Right lung (tissue), 5 donors: ENCODE data around the gene TBX20. TPM values are rescaled to one million over a fixed set of nuclear protein-coding genes. Genes with fewer than 3 reads are reported as not detected.
"Not testable (repeated sequence)": the region's sequence is repeated elsewhere in the genome, so short reads cannot be mapped to it uniquely, and the experiment has no call there.

Experiments
- DNase-seq, 2 donors: peaks; one replicate each; pipeline ENCODE4 v3.0.0-alpha.2; 2013
- polyA plus RNA-seq, 5 donors: library from polyadenylated mRNA; unstranded; fragments of 120-200 nt; gene quantifications; one replicate each; pipeline versions ENCODE4 v1.2.1 to v1.2.3, GENCODE V29; 2013; ENCODE audit warnings: inconsistent platforms in 1 of 5, low replicate concordance in 1 of 5; ENCODE audit not compliant: insufficient read length in 5 of 5, insufficient read depth in 1 of 5

The TBX20 gene
- polyA plus RNA-seq, 5 donors, result not detected

DNA sequence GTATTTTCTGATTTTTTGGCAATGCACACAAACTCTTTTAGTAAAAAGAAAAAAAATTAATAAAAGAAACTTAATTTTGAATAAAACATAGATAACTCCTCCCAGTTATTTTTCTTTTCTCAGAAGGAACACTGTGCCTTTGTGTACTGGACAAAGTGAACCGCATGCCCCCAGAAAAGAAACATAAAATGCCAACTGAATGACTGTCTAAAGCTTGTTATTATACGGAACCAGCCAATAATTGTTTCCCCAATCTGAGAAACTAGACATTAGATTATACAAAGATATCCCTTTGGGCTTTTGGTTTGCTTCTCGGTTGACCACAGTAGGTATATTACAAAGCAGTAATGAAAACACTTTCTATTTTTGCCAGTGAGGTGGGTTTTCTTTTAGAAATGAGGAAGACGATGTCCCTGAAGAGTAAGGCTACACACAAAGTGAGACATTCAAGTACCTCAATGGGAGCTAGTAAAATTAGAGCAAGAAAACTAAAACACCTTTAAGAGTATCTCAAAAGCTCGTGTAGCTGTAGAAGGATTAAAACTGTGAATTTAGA lies 25.3 kb downstream of the TBX20 start:
- DNase-seq, result not testable (repeated sequence)

DNA sequence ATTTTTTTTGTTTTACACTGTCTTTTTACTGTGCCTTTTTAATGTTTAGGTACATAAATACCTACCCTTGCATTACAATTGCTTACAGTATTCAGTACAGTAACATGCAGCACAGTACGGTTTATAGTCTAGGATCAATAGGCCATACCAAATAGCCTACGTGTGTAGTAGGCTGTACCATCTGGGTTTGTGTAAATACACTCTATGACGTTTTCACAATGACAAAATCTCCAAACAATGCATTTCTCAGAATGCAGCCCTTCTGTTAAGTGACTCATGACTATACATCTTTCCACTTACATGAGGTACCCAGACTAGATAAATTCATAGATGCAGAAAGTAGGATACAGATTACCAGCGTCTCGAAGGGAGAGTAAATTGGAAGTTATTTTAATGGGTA lies 26.5 kb downstream of the TBX20 start:
- DNase-seq, result not testable (repeated sequence)

DNA sequence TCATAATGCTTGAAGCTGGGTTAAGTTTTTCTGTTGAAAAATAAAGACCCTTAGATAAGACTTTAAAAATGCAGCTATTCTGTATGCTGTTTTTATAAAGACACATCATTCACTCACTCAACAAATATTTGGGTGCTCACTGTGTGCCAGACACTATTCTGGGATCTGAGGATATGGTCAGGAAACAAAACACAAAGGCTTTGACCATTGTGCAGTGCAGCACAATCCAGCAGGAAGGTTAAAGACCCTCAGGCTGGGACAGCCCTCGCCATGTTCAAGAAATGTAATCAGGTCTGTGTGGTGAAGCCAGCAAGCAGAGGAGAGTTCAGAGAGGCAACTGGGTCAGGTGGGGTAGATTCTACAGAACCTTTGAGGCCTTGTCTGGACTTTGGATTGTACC lies 31.5 kb downstream of the TBX20 start:
- DNase-seq, result not testable (repeated sequence)

DNA sequence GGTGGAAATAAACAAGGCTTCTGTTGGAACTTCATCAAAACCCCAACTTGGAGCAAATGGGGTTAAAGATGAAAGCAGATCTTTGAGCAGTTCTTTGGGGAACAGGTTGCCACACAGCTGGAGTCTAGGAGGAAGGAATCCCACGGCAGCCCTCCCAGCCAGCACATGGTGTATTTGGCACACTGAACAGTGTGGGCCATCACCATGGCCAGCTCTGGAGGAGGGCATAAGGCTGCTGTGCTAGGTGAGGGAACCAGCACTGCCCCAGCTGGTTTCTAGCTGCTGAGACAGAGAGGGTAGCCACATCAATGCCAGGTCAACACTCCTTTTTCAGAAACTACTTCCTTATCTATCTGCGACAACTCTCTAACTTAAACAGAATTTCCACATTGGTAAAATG lies 33.7 kb downstream of the TBX20 start:
- DNase-seq, result not testable (repeated sequence)

DNA sequence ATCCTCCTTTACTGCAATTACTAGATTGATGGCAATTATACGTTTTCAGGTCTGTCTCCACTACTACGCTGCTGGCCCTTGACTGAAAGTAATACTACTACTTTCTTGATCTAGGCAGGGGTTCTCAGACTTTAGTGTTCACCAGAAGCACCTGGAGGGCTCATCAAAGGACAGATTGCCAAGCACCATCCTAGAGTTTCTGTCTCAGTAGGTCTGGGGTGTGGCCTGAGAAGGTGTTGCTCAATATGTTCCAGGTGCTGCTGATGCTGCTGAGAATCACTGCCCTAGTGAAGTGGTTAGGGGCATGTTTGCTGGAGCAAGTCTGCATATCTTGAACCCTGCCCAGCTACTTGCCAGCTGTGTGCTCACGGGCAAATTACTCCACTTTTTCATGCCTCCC lies 37.9 kb downstream of the TBX20 start:
- DNase-seq, result not testable (repeated sequence)

DNA sequence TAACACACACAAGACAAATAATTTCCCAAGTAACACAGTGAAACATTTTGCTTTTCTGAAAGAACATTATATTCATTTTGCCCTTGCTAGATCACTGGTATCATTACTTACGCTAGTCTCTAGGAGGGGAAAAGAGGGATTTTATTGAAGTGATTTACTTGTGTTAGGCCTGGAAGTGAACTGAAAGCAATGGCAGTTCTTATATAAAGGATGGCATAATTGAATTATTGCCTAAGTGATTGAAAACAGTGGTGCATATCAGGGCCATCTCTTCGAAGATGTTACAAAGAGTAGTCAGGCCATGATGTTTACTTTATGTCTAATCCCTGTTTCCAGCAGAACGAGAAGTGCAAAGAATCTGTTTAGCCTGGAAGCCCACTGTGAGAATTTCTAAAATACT lies 38.8 kb downstream of the TBX20 start:
- DNase-seq, result not testable (repeated sequence)

DNA sequence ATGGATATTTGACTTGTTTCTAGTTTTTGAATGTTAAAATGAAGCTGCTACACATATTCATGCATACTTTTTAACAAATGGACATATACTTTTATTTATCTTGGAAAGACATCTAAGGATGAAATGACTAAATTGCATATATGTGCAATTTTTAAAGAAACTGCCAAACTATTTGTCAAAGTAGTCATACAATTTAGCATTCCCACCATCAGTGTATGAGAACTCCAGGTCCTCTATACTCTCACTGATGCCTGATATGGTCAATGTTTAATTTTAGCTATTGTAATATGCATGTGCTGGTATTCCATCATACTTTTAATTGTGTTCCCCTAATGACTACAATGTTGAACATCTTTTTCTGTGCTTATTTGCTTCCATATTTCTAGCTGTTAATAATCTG lies 47.0 kb downstream of the TBX20 start:
- not testable (repeated sequence) for DNase-seq

DNA sequence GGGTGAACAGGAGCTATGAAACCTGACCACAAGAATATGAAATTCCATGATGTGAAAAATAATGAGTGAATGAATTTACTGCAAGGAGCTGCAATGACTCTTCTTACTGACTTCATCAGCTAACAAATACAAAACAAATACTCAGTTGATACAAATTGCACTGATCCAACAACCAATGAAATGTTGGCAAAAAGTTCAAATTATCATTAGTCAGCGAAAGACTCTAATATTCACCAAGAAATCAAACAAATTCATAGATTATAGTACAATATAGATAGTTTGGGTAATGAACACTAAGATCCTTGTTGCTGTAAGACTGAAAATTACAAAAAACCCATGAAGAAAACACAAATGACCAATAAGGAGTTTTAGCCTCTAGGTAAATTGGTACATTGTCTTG lies 49.0 kb downstream of the TBX20 start:
- DNase-seq, result not testable (repeated sequence)

DNA sequence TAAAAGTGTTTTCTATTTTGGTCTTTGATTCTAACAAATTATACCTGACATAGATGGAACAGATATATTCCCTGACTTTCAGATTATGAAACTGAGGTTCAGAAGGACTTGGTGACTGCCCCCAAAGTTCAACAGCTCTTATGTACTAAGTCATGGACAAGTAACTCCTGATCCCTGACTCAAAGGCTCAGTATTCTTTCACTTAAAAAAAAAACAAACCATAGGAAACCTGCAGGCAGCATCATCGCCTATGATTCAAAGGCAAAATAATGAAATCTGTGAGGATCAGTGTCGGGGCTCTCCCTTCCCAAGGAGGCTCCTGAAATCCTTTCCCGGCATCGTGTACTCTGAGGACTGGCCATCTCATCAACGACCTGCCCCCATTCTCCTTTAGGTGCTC lies 49.9 kb downstream of the TBX20 start:
- DNase-seq, result not testable (repeated sequence)

DNA sequence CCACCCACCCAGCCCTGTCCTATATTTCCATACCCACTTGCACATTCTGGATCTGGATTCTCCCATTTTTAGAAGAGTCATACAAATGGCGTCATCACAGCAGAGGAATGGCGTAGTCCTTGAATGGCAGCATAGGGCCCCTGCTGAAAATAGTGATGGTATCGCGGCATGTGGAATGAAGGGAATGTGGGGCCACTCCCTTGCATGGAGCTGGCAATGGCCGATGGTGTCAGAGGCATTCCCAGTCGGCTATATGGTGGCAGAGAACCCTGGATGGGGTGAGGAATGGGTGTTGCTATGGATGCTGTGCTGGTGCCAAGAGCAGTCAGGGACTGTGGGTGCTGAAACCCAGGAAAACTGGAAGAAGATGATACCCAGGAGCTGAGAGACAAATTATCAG lies 51.5 kb downstream of the TBX20 start:
- not testable (repeated sequence) for DNase-seq

DNA sequence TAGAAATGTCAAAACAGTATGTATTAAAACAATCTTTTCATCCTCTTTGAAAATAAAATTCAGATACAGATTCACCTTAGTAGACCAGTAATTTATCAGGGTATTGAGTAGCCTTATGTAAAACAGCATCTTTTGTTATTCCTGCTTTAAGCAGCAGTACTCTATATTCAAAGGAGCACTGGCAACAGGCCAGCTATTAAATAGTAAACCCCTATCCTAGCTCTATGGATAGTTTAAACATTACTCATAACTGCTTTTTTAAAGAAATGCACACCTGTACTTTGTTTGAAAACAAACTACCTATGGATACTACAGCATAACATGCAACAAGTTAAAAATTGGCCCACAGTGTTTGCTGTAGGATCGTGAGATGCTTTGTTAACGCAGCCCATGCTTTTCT lies 53.7 kb downstream of the TBX20 start:
- DNase-seq, result not testable (repeated sequence)

DNA sequence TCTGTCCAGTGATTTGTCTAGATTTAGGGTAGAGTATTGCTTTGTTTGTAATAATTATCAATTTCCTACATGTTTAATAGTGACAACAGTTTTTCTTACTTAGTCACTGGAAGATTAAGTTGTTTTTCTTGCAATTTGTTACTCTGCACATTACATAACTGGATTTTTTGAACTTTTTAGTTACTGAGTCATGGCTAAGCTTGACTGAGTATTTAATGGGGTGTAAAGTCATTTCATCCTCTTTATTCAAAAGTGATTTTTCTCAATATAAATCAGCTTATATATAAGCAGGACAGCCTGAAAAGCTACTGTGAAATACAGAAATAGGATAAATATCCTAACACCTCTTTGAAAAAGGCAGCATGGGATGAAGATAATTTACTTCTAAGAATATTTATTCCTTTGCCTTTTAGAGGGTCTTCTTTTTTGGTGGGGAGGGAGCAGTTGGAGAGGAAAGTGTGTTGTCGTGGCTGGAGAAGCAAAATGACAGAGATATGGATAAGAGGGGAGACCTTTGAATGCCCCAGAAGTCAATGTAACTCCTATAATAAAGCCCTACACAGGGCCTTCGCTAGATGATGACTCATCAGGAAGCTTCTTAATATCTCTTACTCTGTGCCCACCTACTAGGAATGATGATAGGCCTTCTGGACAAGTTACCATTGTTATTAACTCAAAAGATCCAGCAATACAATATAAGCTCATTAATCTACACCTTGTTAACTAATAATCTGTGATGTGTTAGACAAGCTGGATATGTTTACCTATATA lies 55.3 kb downstream of the TBX20 start:
- not testable (repeated sequence) for DNase-seq

DNA sequence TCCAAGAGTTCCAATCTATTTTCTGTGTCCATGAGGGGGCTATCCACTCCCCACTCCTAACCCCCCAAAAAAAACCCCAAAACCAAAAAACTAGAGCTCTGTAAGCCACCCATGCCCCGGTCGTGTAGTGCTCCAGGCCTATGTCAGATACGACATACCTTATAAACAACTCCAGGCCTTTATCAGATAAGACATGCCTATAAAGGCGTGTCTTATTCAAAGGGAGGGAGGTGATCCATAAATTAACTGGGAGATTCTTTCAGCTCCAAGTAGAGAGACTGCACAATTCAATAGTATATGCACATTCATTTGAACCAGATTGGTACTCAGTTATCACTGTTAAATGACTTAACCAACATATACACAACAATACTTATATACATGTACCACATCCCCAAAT lies 62.3 kb downstream of the TBX20 start:
- DNase-seq, result not testable (repeated sequence)

DNA sequence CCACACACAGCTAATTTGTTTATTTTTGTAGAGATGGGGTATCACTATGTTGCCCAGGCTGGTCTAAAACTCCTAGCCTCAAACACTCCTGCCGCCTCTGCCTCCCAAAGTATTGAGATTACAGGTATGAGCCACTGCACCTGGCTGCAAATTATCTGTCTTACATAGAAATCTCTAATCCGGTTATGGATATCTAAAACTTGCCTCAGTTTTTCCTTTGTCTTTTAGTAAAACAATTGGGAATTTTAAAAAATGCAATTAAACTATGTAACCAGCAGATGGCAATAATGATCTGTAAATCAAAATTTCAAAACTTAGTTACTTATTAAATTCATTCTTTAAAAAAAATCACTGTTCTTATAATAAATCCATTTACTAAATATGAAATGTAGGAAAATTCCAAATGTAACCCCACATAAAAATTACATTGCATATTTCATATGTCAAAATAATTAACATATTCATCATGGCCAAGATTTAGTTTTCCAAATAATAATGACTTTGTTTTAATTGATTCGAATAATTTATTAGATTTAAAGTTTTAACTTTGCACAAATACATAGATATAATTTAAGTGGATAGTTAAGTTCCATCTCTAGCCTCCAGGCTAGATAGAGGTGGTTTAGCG lies 63.6 kb downstream of the TBX20 start:
- DNase-seq, result not testable (repeated sequence)

DNA sequence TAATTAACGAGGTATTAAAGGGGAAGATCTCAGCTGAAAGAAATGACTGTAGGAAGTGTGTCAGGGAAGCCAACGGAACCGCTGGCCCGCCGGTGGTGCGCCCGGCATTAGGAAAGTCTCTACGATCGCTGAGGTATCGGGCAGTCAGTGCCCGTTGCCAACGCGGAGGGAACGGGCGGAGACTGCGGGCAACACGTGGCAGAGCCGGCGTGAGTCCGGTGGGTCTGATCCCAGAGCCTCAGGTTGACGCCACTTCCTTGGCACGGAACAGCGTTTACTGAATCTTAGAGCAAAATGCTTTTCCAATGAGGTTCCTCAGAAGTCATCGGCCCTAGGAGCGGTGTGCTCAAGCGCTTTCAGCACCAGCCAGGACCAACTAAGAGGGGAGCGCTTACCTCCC lies 67.1 kb downstream of the TBX20 start:
- DNase-seq, result peak; percentile 8 to 12

DNA sequence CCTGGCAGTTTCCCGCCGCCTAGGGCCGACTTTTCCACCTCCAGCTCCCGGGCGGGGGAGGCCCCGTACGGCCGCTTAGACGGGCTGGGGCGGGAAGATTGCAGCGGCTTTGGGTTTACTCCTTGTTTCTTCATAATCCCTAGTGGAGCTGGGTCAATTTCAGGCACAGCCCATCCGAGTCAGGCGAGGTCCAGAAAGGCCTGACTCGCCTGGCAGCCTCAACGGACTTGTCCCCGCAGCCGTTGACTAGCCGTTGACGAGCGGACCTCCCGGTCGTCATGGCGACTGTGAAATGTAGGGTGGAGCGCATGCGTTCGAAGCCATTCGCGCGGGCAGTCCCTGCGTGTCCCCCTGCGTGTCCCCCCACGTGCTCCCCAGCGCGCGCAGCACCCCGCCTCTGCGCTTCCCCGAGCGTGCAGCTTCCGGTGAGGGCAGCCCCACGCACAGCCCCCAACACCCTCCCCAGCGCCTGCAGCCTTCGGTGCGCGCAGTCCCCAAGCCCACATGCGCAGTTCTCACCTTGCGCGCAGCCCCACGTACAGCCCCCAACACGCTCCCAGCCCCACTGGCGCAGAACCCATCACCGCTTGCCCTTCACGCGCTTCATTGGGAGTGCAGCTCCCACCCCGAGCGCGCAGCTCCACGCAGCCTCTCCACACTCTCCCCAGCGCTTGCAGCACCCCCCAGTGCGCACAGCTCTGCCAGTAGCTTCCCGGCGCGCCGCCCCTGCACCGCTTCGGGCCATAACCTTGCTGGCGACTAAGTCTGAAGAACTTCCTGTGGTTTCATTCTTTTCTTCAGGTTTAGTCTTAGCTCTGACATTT lies 67.8 kb downstream of the TBX20 start:
- peak; percentile 20 to 23 for DNase-seq

DNA sequence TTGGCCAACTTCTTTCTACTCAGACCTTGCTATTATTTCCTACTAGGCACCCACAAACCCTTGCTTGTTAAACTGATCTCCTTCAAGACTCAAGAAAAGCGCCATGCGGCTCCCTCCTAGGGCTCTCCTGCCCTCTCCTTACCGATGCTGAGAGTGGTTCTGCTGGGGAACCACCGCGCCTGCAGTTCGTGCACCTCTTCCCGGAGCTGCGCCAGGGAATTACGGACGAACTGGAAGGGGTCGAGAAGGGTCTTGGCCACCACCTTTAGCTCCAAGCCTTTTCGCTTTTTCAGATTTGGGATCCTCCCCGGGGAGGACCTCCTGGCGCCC lies 68.4 kb downstream of the TBX20 start:
- not testable (repeated sequence) for DNase-seq

DNA sequence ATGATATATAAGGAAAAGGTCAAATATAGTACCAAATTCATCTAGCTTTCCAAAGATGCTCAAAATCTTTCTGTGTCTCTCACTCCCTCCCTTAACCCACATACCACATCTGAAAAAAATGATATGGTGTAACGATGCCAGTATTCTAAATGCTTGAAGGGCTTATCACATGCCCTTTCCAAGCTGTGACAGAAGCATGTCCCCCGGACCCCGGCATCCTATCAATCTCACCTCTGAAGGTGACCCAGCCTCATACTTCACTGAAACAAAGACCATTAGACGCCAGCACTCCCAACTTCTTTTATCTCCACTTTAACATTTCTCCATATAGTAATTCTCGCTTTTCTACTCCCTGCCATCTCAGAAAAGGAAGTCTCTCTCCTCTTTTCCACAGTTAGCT lies 68.9 kb downstream of the TBX20 start:
- not testable (repeated sequence) for DNase-seq

DNA sequence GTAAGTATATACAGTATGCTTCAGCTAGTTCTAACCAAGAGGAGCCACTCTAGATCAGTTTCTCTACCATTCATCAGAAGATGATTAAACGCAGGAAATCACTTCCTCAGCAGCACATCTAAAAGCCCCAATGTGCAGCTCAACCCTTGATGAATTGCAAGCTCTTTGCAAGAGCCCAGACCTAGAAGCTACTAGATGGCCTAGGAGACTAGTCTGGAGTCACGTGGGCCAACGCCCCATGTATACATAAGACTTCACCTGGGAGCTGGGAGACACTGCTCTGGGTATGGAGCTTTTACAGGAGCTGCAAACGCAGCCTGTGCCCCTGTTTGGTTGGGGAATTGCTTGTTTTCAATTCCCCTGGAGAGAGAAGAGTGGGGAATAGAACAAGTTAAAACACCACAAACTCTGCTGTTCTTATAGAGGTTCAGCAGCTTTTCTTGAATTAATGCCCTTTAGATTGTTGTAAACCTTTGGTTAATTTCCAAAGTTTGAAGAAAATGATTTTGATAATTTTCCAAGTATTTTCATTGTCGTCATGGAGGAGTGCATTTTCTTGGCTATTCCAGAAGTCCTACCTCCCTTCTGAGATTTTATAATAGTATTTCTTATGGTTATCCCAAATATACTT lies 69.9 kb downstream of the TBX20 start:
- DNase-seq, result not testable (repeated sequence)

DNA sequence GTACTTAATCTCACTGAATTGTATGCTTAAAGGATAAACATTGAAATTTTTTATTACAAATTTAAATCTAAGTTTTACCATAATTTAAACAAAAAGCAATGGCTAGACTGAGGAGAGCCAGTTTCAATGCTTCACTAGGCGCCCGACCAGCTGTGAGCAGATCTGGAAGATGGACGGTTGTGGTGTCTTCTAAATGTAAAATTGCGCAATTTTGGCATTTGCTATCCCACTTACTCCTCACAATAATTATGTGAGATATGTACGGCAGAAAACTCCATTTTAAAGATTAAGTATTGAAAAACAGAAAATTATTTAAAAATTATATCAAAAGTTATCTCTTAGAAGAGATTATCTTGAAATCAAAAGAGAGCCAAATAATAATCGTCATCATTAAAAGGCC lies 73.2 kb downstream of the TBX20 start:
- DNase-seq, result not testable (repeated sequence)

DNA sequence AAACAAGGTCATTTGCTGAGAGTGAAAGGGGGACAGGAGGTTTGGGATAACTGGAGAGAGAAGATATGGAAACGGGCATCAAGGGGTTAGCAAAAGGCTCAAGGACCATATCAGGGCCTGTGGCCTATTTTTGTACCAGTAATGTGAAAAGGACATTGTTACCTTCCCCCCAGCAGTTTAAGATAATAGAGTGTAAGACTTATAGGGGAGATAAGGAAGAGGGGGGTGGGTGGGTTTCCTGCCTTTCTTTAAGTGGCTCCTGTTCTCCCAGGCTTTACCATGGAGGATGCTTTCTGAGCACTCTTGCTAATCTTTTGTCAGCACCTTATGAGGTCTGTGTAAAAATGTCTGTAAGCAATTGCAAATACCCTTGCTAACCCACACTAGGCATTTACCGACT lies 80.7 kb downstream of the TBX20 start:
- DNase-seq, result not testable (repeated sequence)

DNA sequence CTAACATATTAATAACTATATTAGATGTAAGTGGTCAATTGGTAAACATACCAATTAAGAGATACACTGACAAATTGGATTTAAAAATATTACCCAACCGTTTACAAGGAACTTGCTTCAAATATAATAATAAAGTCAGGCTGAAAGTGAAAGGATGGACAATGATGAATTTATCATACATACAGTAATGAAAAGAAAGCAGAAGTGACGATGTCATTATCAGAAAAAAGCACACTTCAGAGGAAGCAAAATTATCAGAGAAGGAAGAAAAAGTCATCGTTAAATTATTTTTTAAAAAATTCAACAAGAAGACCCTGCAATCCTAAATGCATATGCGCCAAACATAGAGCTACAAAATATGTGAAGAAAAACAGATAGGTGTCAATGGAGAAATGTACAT lies 81.8 kb downstream of the TBX20 start:
- DNase-seq, result not testable (repeated sequence)
